Nephron (organoid): ENCODE measurements around the gene MARCKS.

Experiments used
- H3K27ac Mint-ChIP-seq, 3 experiments: 2 replicates each; pipeline ENCODE4 v1.8.0; 2020; ENCODE audit warnings: mixed read lengths in 3 of 3, mild to moderate bottlenecking in 2 of 3, moderate library complexity in 1 of 3
- H3K27me3 Mint-ChIP-seq: 2 replicates; pipeline ENCODE4 v1.8.0; 2021; ENCODE audit warnings: low read depth, mild to moderate bottlenecking, moderate library complexity, mixed read lengths
- H3K36me3 Mint-ChIP-seq: 2 replicates; pipeline ENCODE4 v1.8.0; 2020; ENCODE audit warnings: low read depth, mixed read lengths
- H3K4me1 Mint-ChIP-seq: 2 replicates; pipeline ENCODE4 v1.8.0; 2020; ENCODE audit warnings: mixed read lengths
- H3K4me3 Mint-ChIP-seq, 3 experiments: 2 replicates each; pipeline ENCODE4 v1.8.0; 2020; ENCODE audit warnings: mild to moderate bottlenecking in 3 of 3, mixed read lengths in 3 of 3, moderate library complexity in 2 of 3
- H3K9me3 Mint-ChIP-seq: 2 replicates; pipeline ENCODE4 v1.8.0; 2020; ENCODE audit warnings: mixed read lengths
- TF ChIP-seq, protein P1 (sequence below), 3 experiments: fragments of 200-600 bp; sonication (generic); IDR thresholded peaks; one replicate each; pipeline ENCODE4 v1.5.0; 2021; ENCODE audit warnings: antibody characterized with exemption in 3 of 3; ENCODE audit not compliant: unreplicated experiment in 3 of 3

The MARCKS gene

DNA sequence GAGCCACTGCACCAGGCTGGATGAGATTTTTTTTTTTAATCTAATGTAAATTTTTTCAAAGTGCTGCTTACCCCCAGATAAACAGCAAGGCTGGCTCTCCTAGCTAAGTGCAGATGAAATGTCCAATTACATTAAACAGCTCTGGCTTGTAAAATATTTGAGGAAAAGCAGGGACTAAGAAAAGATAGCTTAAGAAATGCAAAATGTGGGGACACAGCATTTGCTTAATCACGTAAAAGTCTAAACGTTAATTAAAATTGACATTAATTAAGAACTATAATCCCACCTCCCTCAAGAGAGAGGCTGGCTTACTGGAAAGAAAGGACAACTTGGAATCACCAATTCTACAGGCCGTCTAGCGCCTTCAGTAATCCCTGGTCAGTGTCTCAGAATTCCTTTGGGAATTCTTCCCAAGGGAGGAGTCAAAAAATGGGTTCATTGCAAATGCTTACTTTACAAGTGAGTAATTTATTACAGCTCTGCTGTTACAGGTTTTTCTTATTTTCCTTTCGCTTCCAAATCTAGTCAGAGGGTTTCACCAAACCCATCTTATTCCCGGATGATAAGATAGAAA is 13.6 kb upstream of the MARCKS start:
- no peaks in the 10 kb centered on the region for H3K4me1 Mint-ChIP-seq
- no peaks in the 10 kb centered on the region for H3K36me3 Mint-ChIP-seq
- H3K27me3 Mint-ChIP-seq: no peaks in the 10 kb centered on the region
- H3K4me3 Mint-ChIP-seq: no peak overlapping the region
- TF ChIP-seq, protein P1, sequence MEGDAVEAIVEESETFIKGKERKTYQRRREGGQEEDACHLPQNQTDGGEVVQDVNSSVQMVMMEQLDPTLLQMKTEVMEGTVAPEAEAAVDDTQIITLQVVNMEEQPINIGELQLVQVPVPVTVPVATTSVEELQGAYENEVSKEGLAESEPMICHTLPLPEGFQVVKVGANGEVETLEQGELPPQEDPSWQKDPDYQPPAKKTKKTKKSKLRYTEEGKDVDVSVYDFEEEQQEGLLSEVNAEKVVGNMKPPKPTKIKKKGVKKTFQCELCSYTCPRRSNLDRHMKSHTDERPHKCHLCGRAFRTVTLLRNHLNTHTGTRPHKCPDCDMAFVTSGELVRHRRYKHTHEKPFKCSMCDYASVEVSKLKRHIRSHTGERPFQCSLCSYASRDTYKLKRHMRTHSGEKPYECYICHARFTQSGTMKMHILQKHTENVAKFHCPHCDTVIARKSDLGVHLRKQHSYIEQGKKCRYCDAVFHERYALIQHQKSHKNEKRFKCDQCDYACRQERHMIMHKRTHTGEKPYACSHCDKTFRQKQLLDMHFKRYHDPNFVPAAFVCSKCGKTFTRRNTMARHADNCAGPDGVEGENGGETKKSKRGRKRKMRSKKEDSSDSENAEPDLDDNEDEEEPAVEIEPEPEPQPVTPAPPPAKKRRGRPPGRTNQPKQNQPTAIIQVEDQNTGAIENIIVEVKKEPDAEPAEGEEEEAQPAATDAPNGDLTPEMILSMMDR (IDR thresholded peaks at IDR 0.05; ENCODE audit: unreplicated experiment in 3 of 3): no peak
- H3K27ac Mint-ChIP-seq: no peak overlapping the region
- no peaks in the 10 kb centered on the region for H3K9me3 Mint-ChIP-seq

DNA sequence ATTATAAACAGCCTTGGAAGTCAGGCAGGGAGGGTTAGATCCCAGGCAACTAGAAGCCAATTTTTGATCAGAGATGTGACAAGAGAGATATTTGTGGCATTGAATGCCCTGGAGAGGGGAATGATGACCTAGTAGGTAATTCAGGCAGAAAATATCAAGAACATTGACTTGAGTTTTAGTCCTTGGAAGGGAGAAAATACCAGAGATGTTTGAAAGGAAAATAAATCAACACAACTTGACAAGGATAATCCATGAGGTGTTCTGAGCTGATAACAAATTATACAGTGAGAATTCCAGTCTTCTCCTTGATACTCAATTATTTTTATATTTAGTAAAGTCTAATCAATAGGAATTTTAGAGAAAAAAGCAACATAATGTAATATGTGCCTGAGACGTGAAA is 10.6 kb upstream of the MARCKS start:
- no peaks in the 10 kb centered on the region for H3K36me3 Mint-ChIP-seq
- TF ChIP-seq, protein P1 (IDR thresholded peaks at IDR 0.05; ENCODE audit: unreplicated experiment in 3 of 3): no peak
- H3K9me3 Mint-ChIP-seq: no peaks in the 10 kb centered on the region
- no peak overlapping the region for H3K4me3 Mint-ChIP-seq
- no peak overlapping the region for H3K27ac Mint-ChIP-seq
- no peaks in the 10 kb centered on the region for H3K27me3 Mint-ChIP-seq
- no peaks in the 10 kb centered on the region for H3K4me1 Mint-ChIP-seq

DNA sequence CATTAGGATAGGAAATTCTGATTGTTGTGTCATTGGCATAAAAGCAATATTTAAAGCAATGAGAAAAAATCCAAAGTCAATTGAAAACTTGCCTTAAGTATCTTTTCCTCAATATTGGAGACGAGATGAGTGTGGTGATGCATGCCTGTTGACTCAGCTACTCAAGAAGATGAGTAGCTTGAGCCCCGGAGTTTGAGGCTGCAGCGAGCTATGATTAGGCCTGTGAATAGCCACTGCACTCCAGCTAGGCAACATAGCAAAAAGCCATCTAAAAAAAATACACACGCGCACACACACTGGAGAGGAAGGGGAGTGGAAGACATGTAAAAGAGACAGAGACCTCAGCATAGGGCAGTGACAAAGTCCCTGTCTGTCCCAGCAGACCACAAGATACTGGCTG is 9.7 kb upstream of the MARCKS start:
- TF ChIP-seq, protein P1 (IDR thresholded peaks at IDR 0.05; ENCODE audit: unreplicated experiment in 3 of 3): no peak
- no peaks in the 10 kb centered on the region for H3K9me3 Mint-ChIP-seq
- H3K36me3 Mint-ChIP-seq: no peaks in the 10 kb centered on the region
- H3K27ac Mint-ChIP-seq: no peak overlapping the region
- no peak overlapping the region for H3K4me3 Mint-ChIP-seq
- H3K4me1 Mint-ChIP-seq: peaks cover 3% of the 10 kb centered on the region
- H3K27me3 Mint-ChIP-seq: no peaks in the 10 kb centered on the region

DNA sequence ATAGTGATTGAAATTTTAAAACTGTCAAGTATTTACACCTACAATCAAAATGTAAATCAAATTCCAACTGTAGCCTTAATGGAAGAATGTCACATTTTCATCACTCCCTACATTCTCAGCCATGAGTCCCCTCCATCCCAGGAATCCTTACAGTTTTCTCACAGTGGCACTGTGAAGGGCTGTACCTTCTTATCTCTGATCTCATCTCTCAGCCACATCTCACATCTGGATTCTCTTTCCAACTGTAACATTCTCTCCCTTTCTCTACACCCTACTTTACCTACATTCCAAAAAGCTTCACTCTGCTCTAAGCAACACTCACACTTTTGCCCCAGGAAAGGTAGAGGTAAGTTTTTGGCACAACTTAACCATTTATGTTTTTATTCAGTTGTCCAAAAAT is 8.9 kb upstream of the MARCKS start:
- H3K27ac Mint-ChIP-seq: no peak overlapping the region
- H3K9me3 Mint-ChIP-seq: no peaks in the 10 kb centered on the region
- TF ChIP-seq, protein P1 (IDR thresholded peaks at IDR 0.05; ENCODE audit: unreplicated experiment in 3 of 3): no peak
- no peak overlapping the region for H3K4me3 Mint-ChIP-seq
- no peaks in the 10 kb centered on the region for H3K27me3 Mint-ChIP-seq
- no peaks in the 10 kb centered on the region for H3K36me3 Mint-ChIP-seq
- H3K4me1 Mint-ChIP-seq: peaks cover 11% of the 10 kb centered on the region

DNA sequence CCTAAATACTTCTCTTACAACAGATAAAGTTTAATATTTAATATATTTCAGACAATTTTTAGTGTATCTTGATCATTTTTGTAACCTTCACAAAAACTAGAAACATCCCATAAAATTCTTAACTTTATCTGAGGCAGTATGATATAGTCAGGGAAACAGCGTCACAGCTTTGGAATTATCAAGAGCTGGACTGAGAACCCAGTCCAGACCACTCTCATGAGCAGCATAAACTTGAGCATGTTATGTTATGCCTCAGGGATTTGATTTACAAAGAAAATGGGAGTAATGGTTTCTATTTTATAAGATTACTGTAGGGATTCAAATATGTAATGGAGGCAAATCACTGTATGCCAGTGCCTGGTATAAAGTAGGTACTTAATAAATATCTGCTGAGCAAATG is 8.3 kb upstream of the MARCKS start:
- no peak overlapping the region for H3K4me3 Mint-ChIP-seq
- H3K36me3 Mint-ChIP-seq: no peaks in the 10 kb centered on the region
- no peaks in the 10 kb centered on the region for H3K27me3 Mint-ChIP-seq
- H3K27ac Mint-ChIP-seq: no peak overlapping the region
- H3K4me1 Mint-ChIP-seq: peaks cover 13% of the 10 kb centered on the region
- H3K9me3 Mint-ChIP-seq: no peaks in the 10 kb centered on the region
- TF ChIP-seq, protein P1 (IDR thresholded peaks at IDR 0.05; ENCODE audit: unreplicated experiment in 3 of 3): no peak

DNA sequence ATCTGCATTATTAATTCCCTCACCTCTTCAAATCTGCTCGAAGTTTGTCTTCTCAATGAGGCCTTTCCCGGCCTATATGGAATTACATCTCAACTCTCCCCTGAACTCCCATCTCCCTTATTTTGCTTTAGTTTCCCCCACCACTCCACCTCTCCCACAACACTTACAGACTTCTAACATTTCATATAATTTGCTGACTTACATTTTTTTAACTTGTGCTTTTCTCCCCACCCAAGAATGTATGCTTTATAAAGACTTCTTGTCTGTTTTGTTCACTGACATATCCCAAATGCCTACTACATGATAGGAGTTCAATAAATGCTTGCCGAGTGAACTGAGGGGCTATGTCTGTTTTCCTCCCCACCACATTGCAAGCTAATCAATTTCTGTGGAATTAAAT is 3.9 kb upstream of the MARCKS start:
- no peaks in the 10 kb centered on the region for H3K9me3 Mint-ChIP-seq
- TF ChIP-seq, protein P1 (IDR thresholded peaks at IDR 0.05; ENCODE audit: unreplicated experiment in 3 of 3): no peak
- H3K4me1 Mint-ChIP-seq: peaks cover 13% of the 10 kb centered on the region
- H3K4me3 Mint-ChIP-seq: peak overlapping the region in 2 of 3 experiments; percentile 4 to 15
- peaks cover 4% of the 10 kb centered on the region for H3K36me3 Mint-ChIP-seq
- peak overlapping the region; percentile 3 to 25 (median 5) for H3K27ac Mint-ChIP-seq
- no peaks in the 10 kb centered on the region for H3K27me3 Mint-ChIP-seq
